ENCODE data around the gene XNDC1N.

- TF ChIP-seq CTCF (CRISPR knock-in tag; IDR thresholded peaks at IDR 0.05): no peak
- 0 out of 2 replicates have a peak, but pooled peaks have one; percentile 16 for TF ChIP-seq MAZ (IDR thresholded peaks at IDR 0.05; ENCODE audit: borderline replicate concordance, low read depth, low read length)
- TF ChIP-seq MAZ (CRISPR knock-in tag; IDR thresholded peaks at IDR 0.05; ENCODE audit: low read depth): no peak
- no peak for TF ChIP-seq ZNF678 (CRISPR knock-in tag; IDR thresholded peaks at IDR 0.05)
- TF ChIP-seq NFIC (IDR thresholded peaks at IDR 0.05; ENCODE audit: low read length): no peak
- TF ChIP-seq ZBTB46 (CRISPR knock-in tag; IDR thresholded peaks at IDR 0.05; ENCODE audit: borderline replicate concordance): no peak
- no peak for TF ChIP-seq ZHX1 (CRISPR knock-in tag; IDR thresholded peaks at IDR 0.05; ENCODE audit: low read depth)
- TF ChIP-seq RFX5 (IDR thresholded peaks at IDR 0.05; ENCODE audit: low read depth, low read length): no peak
- no peak for TF ChIP-seq JUNB (CRISPR knock-in tag; IDR thresholded peaks at IDR 0.05; ENCODE audit: borderline replicate concordance)
- no peak for TF ChIP-seq RARG (CRISPR knock-in tag; IDR thresholded peaks at IDR 0.05; ENCODE audit: low read depth)
- peak; percentile 62 for TF ChIP-seq SP4 (CRISPR knock-in tag; IDR thresholded peaks at IDR 0.05)
These were observed at the start of gene XNDC1N for GRCh38 chr11:71927820-71928736.
